ENCODE measurements around the gene USP3.

USP3 gene

DNA sequence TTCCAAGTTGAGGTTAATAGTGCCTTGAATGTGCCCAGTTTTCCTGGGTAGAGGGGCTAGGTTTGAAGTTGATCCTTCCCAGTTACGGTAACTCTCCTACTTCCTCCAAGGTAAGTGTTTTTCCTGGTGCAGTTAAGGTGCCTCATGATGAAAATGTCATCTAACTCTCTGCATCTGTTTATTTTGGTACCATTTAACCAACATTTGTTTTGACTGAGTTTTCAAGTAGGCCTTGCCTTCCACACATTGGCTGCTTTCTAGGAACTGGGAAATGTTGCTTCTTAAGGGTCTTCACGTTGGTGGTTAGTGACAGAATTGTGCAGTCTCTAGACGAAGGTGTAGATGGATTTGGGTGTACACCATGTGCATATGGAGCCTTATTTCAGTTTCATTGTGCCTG is 31.3 kb downstream of the USP3 start:
- H3K9me3 ChIP-seq (ENCODE audit: insufficient read depth, low read depth, low read length), result no peaks in the 10 kb centered on the region
- H3K27ac ChIP-seq (ENCODE audit: low read depth, low read length), result no peak overlapping the region
- no peaks in the 10 kb centered on the region for H3K27me3 ChIP-seq (ENCODE audit: insufficient read depth, low read length)
- no peak overlapping the region for H2BK5ac ChIP-seq (ENCODE audit: low read depth, low read length, poor library complexity)
- H3K4me3 ChIP-seq (ENCODE audit: low read depth, low read length), result no peak overlapping the region
- H3K9ac ChIP-seq (ENCODE audit: low read length), result no peak overlapping the region
- H3K4me1 ChIP-seq (ENCODE audit: control insufficient read depth in 1 of 2, insufficient read depth in 2 of 2, low read length in 2 of 2), result no peaks in the 10 kb centered on the region
- H3K79me1 ChIP-seq (ENCODE audit: low read length), result no peaks in the 10 kb centered on the region
- no peak overlapping the region for H3K4ac ChIP-seq (ENCODE audit: low read depth, low read length)
- H3K14ac ChIP-seq (ENCODE audit: low read length), result no peak overlapping the region
- H4K12ac ChIP-seq (ENCODE audit: low read depth, low read length), result no peak overlapping the region
- H3K79me2 ChIP-seq (ENCODE audit: control insufficient read depth, insufficient read depth, low read length, poor library complexity), result no peaks in the 10 kb centered on the region
- H4K91ac ChIP-seq (ENCODE audit: low read depth, low read length), result no peak overlapping the region
- H2AK5ac ChIP-seq (ENCODE audit: low read length), result no peak overlapping the region
- no peak for DNase-seq
- no peak overlapping the region for H2BK12ac ChIP-seq (ENCODE audit: low read length)
- H4K8ac ChIP-seq (ENCODE audit: low read depth, low read length), result no peak overlapping the region
- H3K18ac ChIP-seq (ENCODE audit: low read length), result no peak overlapping the region
- no peak overlapping the region for H2BK120ac ChIP-seq (ENCODE audit: insufficient read depth, low read length, poor library complexity)
- H3K36me3 ChIP-seq (ENCODE audit: control insufficient read depth in 1 of 2, insufficient read depth in 2 of 2, low read length in 2 of 2), result peaks cover 0 to 2% of the 10 kb centered on the region in 2 experiments
- no CpG with 5 or more reads among the region's 3 CpGs for WGBS (ENCODE audit: extremely low coverage, insufficient coverage, insufficient read length)
- no peak overlapping the region for H3K4me2 ChIP-seq (ENCODE audit: low read length)
- H2AFZ ChIP-seq (ENCODE audit: insufficient read depth, low read length, poor library complexity), result no peak overlapping the region
- H3K23ac ChIP-seq (ENCODE audit: low read length), result no peak overlapping the region

DNA sequence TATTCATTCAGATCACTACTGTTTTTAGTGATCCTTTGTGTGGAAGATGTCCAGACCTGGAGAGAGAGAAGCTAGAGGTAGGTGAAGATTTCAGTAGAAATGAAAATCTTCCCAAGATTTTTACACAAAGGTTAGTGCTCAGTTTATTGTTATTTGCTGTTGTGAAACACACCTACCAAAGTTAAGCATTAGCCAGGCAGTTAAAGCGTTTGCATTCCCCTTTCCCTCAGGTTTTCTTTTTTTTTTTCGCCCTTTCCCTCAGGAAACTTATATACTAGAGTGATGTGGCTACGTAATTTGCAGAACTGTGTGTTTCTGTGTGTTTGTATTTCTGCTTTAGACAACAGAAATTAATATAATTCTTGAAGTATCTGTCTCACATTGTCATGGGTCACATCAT is 34.5 kb downstream of the USP3 start:
- no peak overlapping the region for H3K4ac ChIP-seq (ENCODE audit: low read depth, low read length)
- no peak overlapping the region for H3K9ac ChIP-seq (ENCODE audit: low read length)
- no peak overlapping the region for H4K12ac ChIP-seq (ENCODE audit: low read depth, low read length)
- no peaks in the 10 kb centered on the region for H3K4me1 ChIP-seq (ENCODE audit: control insufficient read depth in 1 of 2, insufficient read depth in 2 of 2, low read length in 2 of 2)
- no peaks in the 10 kb centered on the region for H3K9me3 ChIP-seq (ENCODE audit: insufficient read depth, low read depth, low read length)
- H3K14ac ChIP-seq (ENCODE audit: low read length), result no peak overlapping the region
- no peak overlapping the region for H3K18ac ChIP-seq (ENCODE audit: low read length)
- no peaks in the 10 kb centered on the region for H3K79me2 ChIP-seq (ENCODE audit: control insufficient read depth, insufficient read depth, low read length, poor library complexity)
- no peak overlapping the region for H2AK5ac ChIP-seq (ENCODE audit: low read length)
- H2BK12ac ChIP-seq (ENCODE audit: low read length), result no peak overlapping the region
- H3K27ac ChIP-seq (ENCODE audit: low read depth, low read length), result no peak overlapping the region
- no peak overlapping the region for H3K4me2 ChIP-seq (ENCODE audit: low read length)
- no peak overlapping the region for H4K91ac ChIP-seq (ENCODE audit: low read depth, low read length)
- H3K23ac ChIP-seq (ENCODE audit: low read length), result no peak overlapping the region
- H3K36me3 ChIP-seq (ENCODE audit: control insufficient read depth in 1 of 2, insufficient read depth in 2 of 2, low read length in 2 of 2), result peaks cover 0 to 2% of the 10 kb centered on the region in 2 experiments
- H3K79me1 ChIP-seq (ENCODE audit: low read length), result no peaks in the 10 kb centered on the region
- H2AFZ ChIP-seq (ENCODE audit: insufficient read depth, low read length, poor library complexity), result no peak overlapping the region
- H2BK5ac ChIP-seq (ENCODE audit: low read depth, low read length, poor library complexity), result no peak overlapping the region
- WGBS (ENCODE audit: extremely low coverage, insufficient coverage, insufficient read length), result no CpG with 5 or more reads among the region's 3 CpGs
- H3K4me3 ChIP-seq (ENCODE audit: low read depth, low read length), result no peak overlapping the region
- no peak overlapping the region for H4K8ac ChIP-seq (ENCODE audit: low read depth, low read length)
- H2BK120ac ChIP-seq (ENCODE audit: insufficient read depth, low read length, poor library complexity), result no peak overlapping the region
- no peaks in the 10 kb centered on the region for H3K27me3 ChIP-seq (ENCODE audit: insufficient read depth, low read length)
- no peak for DNase-seq

DNA sequence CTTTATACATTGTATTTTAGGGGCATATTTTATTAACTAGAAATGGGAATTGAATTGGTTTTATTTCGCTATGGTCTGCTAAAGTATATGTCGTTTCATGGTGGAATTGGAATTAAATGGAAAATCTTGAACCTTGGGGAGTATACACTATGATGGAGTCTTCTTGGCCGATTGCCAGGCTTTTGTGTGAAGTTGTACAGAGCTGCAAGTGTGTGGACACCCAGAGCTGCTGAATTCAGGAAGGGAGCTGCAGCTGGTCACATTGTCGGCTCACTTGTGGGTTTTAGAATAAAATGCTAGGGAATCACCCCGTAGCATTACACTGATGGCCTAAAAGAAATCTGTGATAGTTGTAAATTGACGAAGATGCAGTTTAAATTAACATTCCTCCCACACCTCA is 35.1 kb downstream of the USP3 start:
- H3K18ac ChIP-seq (ENCODE audit: low read length), result no peak overlapping the region
- H3K9me3 ChIP-seq (ENCODE audit: insufficient read depth, low read depth, low read length), result no peaks in the 10 kb centered on the region
- H2BK12ac ChIP-seq (ENCODE audit: low read length), result no peak overlapping the region
- no peak overlapping the region for H2AFZ ChIP-seq (ENCODE audit: insufficient read depth, low read length, poor library complexity)
- H4K12ac ChIP-seq (ENCODE audit: low read depth, low read length), result no peak overlapping the region
- no peak overlapping the region for H3K9ac ChIP-seq (ENCODE audit: low read length)
- no peak overlapping the region for H2BK5ac ChIP-seq (ENCODE audit: low read depth, low read length, poor library complexity)
- no peak overlapping the region for H3K4me2 ChIP-seq (ENCODE audit: low read length)
- H3K4me1 ChIP-seq (ENCODE audit: control insufficient read depth in 1 of 2, insufficient read depth in 2 of 2, low read length in 2 of 2), result no peaks in the 10 kb centered on the region
- H3K4ac ChIP-seq (ENCODE audit: low read depth, low read length), result no peak overlapping the region
- no peak for DNase-seq
- H4K8ac ChIP-seq (ENCODE audit: low read depth, low read length), result no peak overlapping the region
- H3K36me3 ChIP-seq (ENCODE audit: control insufficient read depth in 1 of 2, insufficient read depth in 2 of 2, low read length in 2 of 2), result peaks cover 0 to 2% of the 10 kb centered on the region in 2 experiments
- H2BK120ac ChIP-seq (ENCODE audit: insufficient read depth, low read length, poor library complexity), result no peak overlapping the region
- no CpG with 5 or more reads among the region's 6 CpGs for WGBS (ENCODE audit: extremely low coverage, insufficient coverage, insufficient read length)
- H4K91ac ChIP-seq (ENCODE audit: low read depth, low read length), result no peak overlapping the region
- H3K79me1 ChIP-seq (ENCODE audit: low read length), result no peaks in the 10 kb centered on the region
- H3K4me3 ChIP-seq (ENCODE audit: low read depth, low read length), result no peak overlapping the region
- no peaks in the 10 kb centered on the region for H3K27me3 ChIP-seq (ENCODE audit: insufficient read depth, low read length)
- H3K23ac ChIP-seq (ENCODE audit: low read length), result no peak overlapping the region
- H2AK5ac ChIP-seq (ENCODE audit: low read length), result no peak overlapping the region
- H3K27ac ChIP-seq (ENCODE audit: low read depth, low read length), result no peak overlapping the region
- H3K79me2 ChIP-seq (ENCODE audit: control insufficient read depth, insufficient read depth, low read length, poor library complexity), result no peaks in the 10 kb centered on the region
- no peak overlapping the region for H3K14ac ChIP-seq (ENCODE audit: low read length)

DNA sequence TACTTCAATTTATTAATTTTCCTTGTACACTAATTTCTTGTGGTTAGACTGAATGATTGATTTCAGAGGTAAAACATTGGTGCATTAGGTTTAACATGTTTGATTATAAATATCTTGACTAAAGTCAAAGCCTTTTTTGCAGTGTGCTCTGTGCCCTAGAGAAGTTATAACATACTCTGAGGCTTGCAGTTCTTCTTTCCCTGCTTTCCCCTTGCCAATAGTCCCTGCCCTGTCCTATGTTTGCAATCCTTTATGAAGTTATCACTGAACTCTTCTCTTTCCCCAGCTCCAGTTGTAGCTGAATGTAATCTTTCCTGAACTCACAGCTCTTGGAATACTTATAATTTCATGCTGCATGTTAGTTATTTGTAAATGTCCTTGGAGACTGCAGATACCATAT is 35.6 kb downstream of the USP3 start:
- Histone ChIP-seq H4K12ac (ENCODE audit: low read depth, low read length) (no peak overlapping the region), H3K4me1 (ENCODE audit: control insufficient read depth in 1 of 2, insufficient read depth in 2 of 2, low read length in 2 of 2) (no peaks in the 10 kb centered on the region), H3K9me3 (ENCODE audit: insufficient read depth, low read depth, low read length) (no peaks in the 10 kb centered on the region), H3K27me3 (ENCODE audit: insufficient read depth, low read length) (no peaks in the 10 kb centered on the region), H2BK120ac (ENCODE audit: insufficient read depth, low read length, poor library complexity) (no peak overlapping the region), H3K79me1 (ENCODE audit: low read length) (no peaks in the 10 kb centered on the region), H4K8ac (ENCODE audit: low read depth, low read length) (no peak overlapping the region), H3K14ac (ENCODE audit: low read length) (no peak overlapping the region), H3K4me2 (ENCODE audit: low read length) (no peak overlapping the region), H3K27ac (ENCODE audit: low read depth, low read length) (no peak overlapping the region), H2AFZ (ENCODE audit: insufficient read depth, low read length, poor library complexity) (no peak overlapping the region), H3K9ac (ENCODE audit: low read length) (no peak overlapping the region), H3K4ac (ENCODE audit: low read depth, low read length) (no peak overlapping the region), H2AK5ac (ENCODE audit: low read length) (no peak overlapping the region), H3K36me3 (ENCODE audit: control insufficient read depth in 1 of 2, insufficient read depth in 2 of 2, low read length in 2 of 2) (peaks cover 0 to 2% of the 10 kb centered on the region in 2 experiments), H3K18ac (ENCODE audit: low read length) (no peak overlapping the region), H2BK12ac (ENCODE audit: low read length) (no peak overlapping the region), H4K91ac (ENCODE audit: low read depth, low read length) (no peak overlapping the region), H2BK5ac (ENCODE audit: low read depth, low read length, poor library complexity) (no peak overlapping the region), H3K23ac (ENCODE audit: low read length) (no peak overlapping the region), H3K4me3 (ENCODE audit: low read depth, low read length) (no peak overlapping the region), H3K79me2 (ENCODE audit: control insufficient read depth, insufficient read depth, low read length, poor library complexity) (no peaks in the 10 kb centered on the region)
- DNase-seq, result no peak
